UCSD-AML1 (cell line): ENCODE data around the gene BCO2.
"Not testable (repeated sequence)": the region's sequence is repeated elsewhere in the genome, so short reads cannot be mapped to it uniquely, and the experiment has no call there.

Source experiments
- DNase-seq: peaks from one replicate; lab custom pipeline; 2025; ENCODE audit not compliant: unreplicated experiment; lab: John Stamatoyannopoulos, UW

BCO2 gene

DNA sequence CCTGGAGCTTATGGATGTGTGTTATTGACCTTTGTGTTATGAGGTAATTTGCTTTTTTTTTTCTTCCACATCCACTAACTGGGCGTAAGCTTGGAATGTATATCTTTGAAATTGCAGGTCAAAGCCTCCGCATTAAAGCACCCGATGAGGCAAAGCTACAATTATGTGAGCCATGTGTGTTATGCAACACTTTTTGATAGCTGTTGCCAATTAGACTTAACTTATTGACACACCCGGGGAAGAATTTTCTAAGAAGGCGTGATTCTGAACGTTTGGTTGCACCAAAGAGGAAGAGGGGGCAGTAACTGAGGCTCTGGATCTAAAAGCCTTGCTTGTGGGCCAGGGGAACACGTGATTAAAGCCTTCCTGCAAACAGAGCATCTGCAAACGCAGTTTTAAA, 8.8 kb upstream of the BCO2 start:
- DNase-seq = no peak

DNA sequence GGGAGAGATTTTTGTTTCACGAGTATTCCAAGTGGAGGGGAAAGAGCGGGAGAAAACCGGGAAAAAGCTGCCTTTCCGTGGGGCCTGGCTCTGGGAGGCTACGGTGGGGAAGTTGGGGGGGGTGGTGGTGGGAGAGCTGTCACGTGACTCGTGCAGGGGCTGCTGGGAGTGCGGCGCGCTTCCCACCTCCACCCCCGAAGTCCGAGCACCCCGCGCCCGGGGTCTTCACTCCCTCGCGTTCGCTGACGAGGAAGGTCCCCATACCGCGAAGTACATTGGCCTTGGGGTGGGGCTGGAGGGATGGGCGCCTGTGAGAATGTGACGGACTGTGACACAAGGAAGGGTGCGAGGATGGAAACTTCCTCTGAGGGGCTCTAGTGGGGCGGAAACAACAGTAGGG, 8.2 kb upstream of the BCO2 start, which contains the start of gene TEX12:
Gene TEX12 (plus strand): TSS at position 228 of the 400 bp plus-strand sequence. CDS start 1,897 bp downstream, outside the sequence.
- DNase-seq = no peak

DNA sequence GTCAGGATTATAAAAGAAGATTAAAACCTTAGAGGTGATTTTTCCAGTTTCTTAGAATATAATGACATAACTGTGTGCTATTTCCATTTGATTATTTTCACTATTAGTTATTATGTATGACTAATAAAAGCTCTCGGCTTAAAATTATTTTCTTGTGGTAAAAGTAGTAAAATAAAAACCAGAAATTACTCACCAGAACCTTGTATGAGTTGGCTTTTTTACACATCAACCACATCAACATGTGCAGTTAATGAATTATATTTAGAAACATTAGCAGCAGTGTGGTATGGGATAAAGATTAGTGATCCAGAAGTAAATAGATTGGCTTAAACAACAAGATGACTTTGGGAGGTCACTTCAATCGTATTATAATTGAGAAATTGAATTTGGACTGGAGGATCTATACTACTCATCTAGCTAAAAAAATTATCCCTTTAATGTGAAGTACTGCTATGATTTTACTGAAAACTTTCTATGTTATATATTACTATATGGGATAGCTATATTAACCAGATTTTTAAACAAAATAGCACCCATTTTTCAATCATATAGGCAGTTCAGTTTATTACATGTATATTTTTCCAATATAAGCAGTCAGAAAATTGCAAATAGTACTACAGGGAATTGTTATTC, 2.8 kb upstream of the BCO2 start:
- DNase-seq = no peak

- no peak for DNase-seq
Measured at GRCh38 chr11:112173152-112173551, 2.2 kb upstream of the BCO2 start.

- DNase-seq = no peak
Measured at GRCh38 chr11:112175599-112175952, 264 bp downstream of the BCO2 start.

- no peak for DNase-seq
Measured at GRCh38 chr11:112176077-112176476, 765 bp downstream of the BCO2 start.

DNA sequence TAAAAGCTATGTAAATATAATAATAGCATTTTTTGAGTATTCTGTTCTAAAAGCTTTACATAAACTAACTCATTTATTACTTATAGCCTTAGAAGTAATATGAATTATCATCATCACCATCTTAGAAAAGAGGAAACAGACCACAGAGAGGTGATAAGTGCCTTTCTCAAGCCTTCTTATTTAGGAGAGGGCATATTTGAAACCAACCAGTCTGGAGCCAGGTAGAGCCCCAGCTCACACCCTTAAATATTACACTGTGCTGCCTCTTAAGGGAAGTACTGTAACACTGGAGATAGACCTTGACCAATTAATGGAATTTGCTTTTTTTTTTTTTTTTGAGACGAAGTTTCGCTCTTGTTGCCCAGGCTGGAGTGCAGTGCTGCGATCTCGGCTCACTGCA, 2.3 kb downstream of the BCO2 start:
- DNase-seq = no peak

- DNase-seq = no peak
Measured at GRCh38 chr11:112178428-112178827, 3.1 kb downstream of the BCO2 start.

DNA sequence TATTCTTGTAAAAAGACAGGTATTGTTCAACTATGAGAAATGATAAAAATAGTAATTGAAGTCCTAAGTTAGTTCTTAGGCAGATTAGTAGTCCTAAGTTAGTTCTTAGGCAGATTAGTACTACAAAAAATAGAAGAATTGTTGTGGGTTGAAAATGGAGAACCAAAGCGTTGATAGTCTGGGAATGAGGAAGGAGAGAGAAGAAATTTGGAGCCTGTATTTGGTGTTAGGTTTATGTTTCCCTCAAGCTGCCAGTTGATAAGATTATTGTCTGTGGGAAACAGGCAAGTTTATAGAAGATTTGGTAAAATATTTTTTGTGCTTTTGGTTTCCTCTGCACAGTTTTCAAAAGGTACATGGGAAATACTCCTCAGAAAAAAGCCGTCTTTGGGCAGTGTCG, 3.6 kb downstream of the BCO2 start:
- no peak for DNase-seq

DNA sequence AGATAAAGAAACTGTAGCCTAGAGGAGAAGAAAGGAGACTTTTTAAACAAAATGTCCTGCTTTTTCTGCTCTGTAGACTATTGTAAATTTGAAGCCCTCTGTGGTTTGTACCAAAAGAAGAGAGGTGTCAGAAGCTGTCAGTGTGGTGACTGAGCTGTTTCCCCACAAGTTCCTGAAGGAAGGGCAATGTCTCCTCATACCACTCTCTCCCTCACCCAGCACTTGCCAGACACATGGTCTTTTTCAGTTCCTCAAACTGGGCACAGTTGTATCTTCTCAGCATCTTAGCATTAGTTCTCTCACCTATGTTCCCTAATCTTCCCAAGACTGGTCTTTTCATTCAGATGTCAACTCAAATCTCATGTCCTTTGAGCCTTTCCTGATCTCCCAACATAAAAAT, 4.3 kb downstream of the BCO2 start:
- peak; percentile 28 for DNase-seq

DNA sequence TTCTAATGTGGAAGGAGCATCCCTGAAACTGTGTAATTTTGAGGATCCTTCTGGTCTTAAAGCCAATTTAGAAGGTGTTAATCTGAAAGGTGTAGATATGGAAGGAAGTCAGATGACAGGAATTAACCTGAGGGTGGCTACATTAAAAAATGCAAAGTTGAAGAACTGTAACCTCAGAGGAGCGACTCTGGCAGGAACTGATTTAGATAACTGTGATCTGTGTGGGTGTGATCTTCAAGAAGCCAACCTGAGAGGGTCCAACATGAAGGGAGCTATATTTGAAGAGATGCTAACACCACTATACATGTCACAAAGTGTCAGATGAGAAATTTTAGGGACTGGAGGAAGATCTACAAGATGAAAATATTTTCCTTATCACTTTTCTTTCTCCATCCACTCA, 7.6 kb downstream of the BCO2 start:
- DNase-seq = no peak

GRCh38 chr11:112185883-112186282, 10.6 kb downstream of the BCO2 start:
- DNase-seq = no peak

DNA sequence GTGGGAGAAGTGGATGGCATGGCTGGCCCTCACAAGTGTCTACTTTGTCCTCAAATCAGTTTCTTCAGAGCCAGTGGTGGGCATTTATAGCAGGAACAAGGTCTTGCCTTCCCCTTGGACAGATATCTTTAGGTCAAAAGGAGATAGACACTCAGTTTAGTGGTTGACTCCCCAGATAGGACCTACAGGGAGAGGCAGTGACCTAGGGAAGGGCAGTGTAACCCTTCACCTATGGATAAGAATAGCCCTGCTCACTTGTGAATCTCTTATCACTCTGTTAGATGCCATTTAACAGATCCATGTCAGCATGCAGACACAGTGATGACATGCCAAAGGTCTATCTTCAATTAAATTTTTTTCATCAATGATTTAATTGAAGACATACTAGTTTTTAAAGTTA, 11.0 kb downstream of the BCO2 start:
- no peak for DNase-seq

DNA sequence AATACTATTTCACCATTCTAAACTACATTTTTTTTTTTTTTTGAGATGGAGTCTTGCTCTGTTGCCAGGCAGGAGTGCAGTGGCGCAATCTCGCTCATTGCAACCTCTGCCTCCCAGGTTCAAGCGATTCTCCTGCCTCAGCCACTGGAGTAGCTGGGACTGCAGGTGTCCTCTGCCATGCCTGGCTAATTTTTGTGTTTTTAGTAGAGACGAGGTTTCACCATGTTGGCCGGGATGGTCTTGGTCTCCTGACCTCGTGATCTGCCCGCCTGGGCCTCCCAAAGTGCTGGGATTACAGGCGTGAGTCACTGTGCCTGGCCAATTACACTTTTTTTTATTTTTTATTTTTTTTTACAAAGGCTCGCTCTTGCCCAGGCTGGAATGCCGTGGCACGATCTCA, 19.8 kb downstream of the BCO2 start:
- not testable (repeated sequence) for DNase-seq

- no peak for DNase-seq
Measured at GRCh38 chr11:112195951-112196351, 20.6 kb downstream of the BCO2 start.

- DNase-seq = no peak
Measured at GRCh38 chr11:112196519-112197087, 21.3 kb downstream of the BCO2 start.

- DNase-seq = not testable (repeated sequence)
Measured at GRCh38 chr11:112199101-112199500, 23.8 kb downstream of the BCO2 start.

DNA sequence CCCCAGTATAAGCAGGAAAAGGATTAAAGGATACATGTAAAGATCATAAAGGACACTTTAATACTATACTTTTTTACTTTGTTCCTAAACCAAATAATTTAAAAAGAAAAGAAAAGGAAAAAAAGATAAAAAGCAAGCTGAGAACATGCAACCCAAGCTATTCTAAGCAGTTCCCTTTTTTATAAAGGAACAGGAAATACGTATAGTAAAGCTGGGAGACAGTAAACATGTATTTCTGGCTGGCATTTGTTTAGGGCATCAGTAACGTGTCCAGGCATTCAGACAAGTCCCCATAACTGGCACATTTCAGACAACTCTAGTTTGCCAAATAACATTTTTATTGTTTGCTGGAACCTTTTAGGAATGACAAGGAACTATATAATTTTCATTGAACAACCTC, 24.9 kb downstream of the BCO2 start:
- DNase-seq = no peak

GRCh38 chr11:112206071-112206470, 30.8 kb downstream of the BCO2 start:
- DNase-seq = no peak

DNA sequence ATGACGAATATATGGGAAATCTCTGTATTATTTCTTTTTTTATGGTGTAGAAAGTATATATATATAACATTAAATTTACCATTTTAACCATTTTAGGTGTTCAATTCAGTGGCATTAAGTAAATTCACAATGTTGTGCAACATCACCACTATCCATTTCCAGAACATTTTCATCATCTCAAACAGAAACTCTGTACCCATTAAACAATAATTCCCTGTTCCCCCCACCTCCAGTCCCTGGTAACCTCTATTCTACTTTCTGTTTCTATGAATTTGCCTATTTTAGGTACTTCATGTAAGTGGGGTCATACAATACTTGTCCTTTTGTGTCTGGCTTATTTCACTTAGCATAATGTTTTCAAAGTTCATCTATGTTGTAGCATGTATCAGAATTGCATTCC, 35.6 kb downstream of the BCO2 start:
- DNase-seq = no peak

GRCh38 chr11:112211536-112211935, 36.2 kb downstream of the BCO2 start:
- no peak for DNase-seq

- DNase-seq = no peak
Measured at GRCh38 chr11:112212290-112212689, 37.0 kb downstream of the BCO2 start.

- no peak for DNase-seq
Measured at GRCh38 chr11:112212710-112213109, 37.4 kb downstream of the BCO2 start.
